ENCODE measurements around the gene RAD51.

GRCh38 chr15:40743921-40744814 lies 49.2 kb downstream of the RAD51 start:
- TF ChIP-seq CTCF (IDR thresholded peaks at IDR 0.05), result no peak; the same call in 1 of the 2 replicates
- no peak for TF ChIP-seq REST (IDR thresholded peaks at IDR 0.05; ENCODE audit: insufficient read depth in 1 of 2, low read depth in 2 of 2, low read length in 1 of 2)
- no peak for TF ChIP-seq POLR2AphosphoS5 (IDR thresholded peaks at IDR 0.05; ENCODE audit: low read depth, low read length)
